Ramos (cell line): Measurements from ENCODE around the gene NXPE2.
"Not testable (repeated sequence)": the region's sequence is repeated elsewhere in the genome, so short reads cannot be mapped to it uniquely, and the experiment has no call there.

Experiments used
- in situ Hi-C: fragments of 300-500 bp; cut with MboI; formaldehyde crosslinking; loops from one replicate; pipeline ENCODE4 v1.14.3; 2022; ENCODE audit warnings: low sequenced_read_pairs; ENCODE audit not compliant: unreplicated experiment

NXPE2 gene

DNA sequence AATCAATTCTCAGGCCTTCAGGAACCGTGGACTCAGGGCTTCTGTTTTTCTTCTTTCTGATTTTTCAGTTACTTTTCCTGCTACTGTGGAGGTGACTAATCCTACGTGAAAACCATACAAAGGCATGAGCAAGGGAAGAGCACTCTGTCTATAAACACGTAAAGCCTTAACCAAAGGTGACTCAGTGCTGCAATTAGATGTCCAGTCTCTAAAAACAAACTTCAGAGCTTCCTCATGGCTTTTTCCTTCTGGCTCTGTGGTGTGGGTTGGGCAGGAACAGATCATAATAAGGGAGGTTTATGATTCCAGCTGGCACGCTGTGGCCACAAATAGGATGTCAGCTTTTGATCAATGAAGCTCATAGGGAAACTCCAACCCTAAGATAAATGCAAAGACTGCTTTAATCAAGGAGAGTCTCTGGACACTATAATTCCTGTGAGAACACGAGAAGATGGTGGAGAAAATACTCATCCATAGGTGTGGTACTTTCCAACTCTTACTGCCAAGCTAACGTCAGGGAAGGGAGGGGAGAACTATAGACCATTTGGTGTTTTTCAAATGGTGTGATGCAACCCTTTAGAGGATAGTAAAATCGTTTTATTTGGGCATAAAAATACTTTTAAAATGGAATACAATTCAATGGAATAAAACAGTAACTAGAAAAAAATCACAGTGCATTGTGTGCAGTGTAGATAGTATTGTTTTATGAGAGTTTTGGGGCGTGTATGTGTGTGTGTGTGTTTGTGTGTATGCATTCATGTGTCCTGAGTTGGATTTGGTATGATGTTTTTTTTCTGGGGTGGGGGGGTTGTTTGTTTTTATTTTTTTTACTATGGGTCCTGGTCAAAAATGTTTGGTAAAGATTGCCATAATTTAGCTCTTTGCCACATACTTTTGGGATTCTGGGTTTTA lies at the start of gene NXPE2:
TSS of gene NXPE2 (plus strand) at position 403 of the 912 bp plus-strand sequence. CDS start at position 452, 49 bp downstream.
- in situ Hi-C loops, result no loop called here

DNA sequence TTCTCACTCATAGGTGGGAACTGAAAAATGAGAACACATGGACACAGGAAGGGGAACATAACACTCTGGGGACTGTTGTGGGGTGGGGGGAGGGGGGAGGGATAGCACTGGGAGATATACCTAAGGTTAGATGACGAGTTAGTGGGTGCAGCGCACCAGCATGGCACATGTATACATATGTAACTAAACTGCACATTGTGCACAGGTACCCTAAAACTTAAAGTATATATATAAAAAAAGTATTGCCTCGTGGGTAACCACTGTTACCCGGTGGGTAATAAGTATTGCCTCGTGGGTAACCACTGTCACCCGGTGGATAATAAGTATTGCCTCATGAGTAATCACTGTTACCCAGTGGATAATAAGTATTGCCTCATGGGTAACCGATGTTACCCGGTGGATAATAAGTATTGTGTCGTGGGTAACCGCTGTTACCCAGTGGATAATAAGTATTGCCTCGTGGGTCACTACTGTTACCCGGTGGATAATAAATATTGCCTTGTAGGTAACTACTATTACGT lies 46.8 kb upstream of the NXPE2 start:
- in situ Hi-C loops, result not testable (repeated sequence)

DNA sequence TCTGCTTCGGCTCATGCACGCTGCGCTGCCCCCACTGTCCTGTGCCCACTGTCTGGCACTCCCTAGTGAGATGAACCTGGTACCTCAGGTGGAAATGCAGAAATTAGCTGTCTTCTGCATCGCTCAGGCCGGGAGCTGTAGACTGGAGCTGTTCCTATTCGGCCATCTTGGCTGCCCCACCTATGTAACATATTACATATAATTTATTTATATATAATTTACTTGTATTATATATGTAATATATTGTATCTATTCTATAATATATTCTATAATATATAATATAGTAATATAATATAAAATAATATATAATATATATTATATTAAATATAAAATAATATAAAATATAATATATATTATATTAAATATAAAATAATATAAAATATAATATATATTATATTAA lies 38.9 kb upstream of the NXPE2 start:
- in situ Hi-C loops, result not testable (repeated sequence)

DNA sequence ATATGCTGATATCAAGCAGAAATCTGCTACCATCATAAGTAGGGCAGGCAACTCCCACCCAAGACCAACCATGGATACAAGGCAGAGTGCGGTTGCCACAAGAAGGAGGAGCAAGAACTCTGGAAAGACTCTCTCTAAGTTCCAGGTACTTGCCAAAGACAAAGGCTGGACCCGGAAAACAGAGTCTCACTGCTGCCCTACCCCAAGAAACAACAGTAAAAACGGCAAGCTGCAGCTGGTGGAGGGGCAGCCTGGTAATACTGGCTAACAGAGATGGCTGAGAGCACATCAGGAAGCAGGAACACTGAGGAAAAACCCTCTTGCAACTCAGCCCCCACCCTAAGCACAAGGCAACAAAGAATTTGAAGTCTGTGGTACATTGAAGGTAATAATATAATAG lies 27.7 kb upstream of the NXPE2 start:
- in situ Hi-C loops, result no loop called here

DNA sequence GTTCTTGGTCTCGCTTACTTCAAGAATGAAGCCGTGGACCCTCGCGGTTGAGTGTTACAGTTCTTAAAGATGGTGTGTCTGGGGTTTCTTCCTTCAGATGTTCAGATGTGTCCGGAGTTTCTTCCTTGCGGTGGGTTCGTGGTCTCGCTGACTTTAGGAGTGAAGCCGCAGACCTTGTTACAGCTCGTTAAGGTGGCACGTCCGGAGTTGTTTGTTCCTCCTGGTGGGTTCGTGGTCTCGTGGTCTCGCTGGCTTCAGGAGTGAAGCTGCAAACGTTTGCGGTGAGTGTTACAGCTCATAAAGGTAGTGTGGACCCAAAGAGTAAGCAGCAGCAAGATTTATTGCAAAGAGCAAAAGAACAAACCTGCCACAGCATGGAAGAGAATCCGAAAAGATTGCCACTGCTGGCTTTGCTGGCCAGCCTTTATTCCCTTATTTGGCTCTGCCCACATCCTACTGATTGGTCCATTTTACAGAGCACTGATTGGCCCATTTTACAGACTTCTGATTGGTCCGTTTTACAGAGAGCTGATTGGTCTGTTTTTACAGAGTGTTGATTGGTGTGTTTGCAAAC lies 27.1 kb upstream of the NXPE2 start:
- in situ Hi-C loops, result no loop called here

DNA sequence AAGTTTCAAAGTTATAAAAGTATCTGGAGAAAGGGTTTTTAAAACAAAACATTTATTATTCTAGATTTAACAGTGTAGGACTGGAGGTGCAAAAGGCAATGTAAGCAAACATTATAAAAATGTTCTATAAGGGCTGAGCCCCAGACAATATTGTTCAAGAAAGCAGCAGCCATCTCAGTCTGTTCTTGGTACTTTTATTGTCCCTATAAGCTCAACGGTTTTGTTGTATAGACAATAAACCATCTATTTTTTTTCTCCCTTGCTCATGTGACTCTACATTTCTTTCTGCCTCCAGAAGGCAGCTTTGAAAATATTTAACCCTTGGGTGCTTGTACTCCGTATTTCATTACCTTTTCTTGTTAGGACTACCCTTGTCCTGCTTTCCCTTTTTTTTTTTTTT lies 25.2 kb upstream of the NXPE2 start:
- in situ Hi-C loops, result no loop called here

DNA sequence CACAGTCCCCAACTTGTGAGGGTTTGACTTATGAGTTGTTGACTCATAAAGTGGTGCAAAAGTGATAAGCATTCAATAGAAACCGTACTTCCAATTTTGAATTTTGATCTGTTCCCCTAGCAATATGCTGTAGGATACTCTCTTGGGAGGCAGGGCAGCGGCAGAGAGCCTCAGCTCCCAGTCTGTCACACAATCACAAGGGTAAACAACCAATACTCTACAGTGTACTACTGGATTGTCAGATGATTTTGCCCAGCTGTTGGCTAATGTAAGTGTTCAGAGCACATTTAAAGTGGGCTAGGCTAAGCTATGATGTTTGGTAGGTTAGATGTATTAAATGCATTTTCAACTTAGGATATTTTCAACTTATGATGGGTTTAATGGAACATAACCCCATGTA lies 13.7 kb upstream of the NXPE2 start:
- in situ Hi-C loops, result no loop called here

DNA sequence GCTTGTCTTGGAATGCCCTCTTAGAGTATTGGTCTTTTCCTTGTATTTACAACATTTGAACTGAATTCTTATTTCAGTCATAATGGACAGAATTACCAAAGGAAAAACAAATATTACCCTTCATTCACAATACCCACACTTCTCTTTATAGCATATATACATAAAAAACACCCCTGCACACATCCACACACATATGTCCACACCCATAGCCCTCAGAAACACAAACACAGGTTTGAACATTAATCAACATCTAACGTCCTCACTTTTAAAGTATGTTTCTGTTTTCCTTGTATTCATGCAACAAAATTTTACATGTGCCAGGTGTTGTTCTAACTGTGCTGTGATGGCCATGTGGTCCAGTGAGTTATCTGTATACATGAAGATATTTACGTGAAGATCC lies 11.6 kb upstream of the NXPE2 start:
- in situ Hi-C loops, result no loop called here

DNA sequence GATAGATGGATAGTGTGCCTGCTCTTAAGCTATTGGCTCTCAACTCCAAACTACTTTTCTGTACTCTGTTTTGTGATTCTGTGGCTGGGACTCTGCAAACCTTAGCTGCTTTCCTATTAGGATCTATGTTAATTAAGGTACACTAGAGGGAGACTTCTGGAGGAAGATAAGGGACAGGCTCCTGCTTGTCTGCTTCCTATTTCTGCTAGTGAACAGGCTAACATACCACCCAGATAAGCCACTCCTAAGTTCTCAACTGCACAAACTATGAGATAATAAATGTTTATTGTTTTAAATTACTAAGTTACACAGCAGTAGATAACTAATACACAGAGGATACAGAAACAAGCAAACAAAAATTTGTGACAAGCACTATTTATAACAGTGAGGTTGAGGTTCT lies 10.2 kb upstream of the NXPE2 start:
- in situ Hi-C loops, result no loop called here

DNA sequence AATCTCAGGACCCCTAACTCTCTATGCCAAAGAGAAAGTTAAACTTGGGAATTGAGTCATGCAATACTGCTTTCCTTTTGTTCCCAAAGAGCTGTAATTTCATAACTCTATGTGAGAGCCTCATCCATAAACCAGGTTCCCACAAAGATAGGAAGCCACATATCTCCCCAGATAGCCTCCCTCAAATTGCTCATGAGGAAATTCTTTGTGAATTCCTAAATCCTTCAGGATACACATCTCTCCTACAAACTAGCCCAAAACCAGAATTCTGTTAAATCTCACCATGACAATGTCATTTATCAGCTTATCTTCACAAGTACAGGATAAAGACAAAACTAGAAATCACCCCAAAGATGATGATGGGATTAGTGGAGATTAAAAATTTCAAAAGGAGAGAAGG lies 4.7 kb upstream of the NXPE2 start:
- in situ Hi-C loops, result no loop called here

DNA sequence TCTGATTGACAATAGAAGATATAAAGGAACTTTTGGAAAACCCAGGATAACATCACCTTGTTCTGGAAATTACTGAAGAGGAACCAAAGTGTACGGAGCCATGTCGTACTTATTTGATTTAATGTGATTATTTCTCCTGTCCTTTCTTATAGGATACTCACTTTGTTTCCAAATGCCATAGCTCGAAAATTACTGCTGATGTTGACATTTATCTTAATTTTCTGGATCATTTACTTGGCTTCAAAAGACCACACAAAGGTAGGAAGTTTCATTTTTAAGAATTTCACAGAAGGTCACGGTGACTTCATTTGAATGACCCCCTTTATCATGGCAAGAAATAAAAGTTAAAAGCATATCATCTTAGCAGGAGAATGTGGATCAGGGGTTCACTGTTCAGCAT lies 1.2 kb downstream of the NXPE2 start:
- in situ Hi-C loops, result no loop called here

DNA sequence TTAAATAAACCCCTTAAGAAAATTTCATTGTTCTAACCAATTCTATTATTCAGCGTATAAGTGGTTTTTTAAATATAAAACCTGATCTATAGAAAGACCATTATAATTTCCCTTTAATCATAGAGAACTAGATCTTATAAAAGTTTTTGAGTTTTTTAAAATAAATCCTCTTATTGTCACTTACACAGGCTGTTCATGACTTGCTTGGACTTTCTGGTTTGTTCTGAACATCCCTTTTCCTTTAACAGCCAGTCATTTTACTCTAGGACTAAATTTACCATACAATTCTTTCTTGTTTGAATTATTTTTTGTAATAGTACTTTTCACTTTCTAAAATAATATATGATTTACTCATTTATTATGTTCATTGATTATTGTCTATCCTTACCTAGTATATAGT lies 4.7 kb downstream of the NXPE2 start:
- in situ Hi-C loops, result no loop called here

DNA sequence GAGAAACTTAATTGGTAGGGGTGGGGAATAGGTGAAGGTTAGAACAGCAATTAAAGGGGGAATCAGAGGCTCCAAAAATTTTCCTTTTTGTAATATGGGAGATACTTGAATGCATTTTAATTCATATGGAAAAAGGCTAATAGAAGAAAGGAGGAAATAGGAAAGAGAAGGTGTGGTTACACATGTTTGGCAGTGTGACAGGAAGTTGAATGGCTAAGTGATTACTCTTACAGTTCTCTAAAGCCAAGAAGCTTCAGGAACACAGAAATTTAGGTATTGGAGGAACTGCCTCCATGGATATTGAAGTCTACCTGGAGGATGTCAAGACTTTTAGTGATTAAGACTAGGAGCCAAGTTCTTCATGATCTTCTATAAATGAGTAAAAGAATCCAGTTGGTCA lies 6.3 kb downstream of the NXPE2 start:
- in situ Hi-C loops, result no loop called here

DNA sequence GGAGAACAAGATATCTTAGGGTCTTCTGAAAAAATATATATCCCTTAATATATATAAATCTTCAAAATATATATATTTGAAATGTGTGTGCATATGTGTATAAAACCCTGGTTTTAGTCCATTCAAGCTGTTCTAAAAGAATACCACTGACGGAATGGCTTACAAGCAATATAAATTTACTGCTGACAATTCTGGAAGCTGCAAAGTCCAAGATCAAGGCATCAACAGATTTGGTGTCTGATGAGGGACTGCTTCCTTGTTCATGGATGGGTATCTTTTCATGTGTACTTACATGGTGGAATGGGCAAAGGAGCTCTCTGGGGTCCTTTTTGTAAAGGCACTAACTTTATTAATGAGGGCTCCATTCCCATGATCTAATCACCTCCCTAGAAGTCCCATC lies 6.8 kb downstream of the NXPE2 start:
- in situ Hi-C loops, result no loop called here

DNA sequence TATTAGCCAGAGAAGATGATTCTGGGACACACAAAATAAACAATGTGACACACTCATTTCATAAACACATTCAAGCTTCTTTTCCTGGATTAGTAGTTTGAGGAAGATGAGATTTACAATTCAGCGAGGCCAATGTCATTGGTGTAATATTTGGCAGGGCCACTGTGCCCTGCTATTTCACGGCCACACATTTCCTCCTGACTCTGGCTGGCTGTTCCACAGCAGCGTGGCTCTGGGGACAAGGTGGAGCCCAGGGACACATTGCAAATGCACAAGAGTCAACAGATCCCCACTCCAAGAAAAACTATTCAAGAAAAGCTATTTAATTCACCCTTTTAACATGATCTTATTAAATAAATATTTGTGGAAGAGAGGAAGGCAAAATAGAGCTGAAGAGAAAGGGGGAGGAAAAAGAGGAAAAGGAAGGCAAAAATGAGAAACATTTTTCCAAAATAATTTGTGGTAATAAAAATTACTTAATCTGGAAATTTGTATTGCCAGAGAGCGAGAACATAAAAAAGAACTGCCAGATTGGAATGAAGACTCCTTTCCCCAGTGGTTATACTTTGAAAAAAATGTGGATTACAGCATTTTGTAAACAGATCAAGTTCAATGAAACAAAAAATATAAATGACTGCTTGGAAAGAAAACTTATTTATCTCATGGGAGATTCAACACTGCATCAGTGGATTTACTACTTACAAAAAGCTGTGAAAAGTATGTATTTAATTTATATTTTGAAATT lies 27.1 kb downstream of the NXPE2 start:
- in situ Hi-C loops, result no loop called here

DNA sequence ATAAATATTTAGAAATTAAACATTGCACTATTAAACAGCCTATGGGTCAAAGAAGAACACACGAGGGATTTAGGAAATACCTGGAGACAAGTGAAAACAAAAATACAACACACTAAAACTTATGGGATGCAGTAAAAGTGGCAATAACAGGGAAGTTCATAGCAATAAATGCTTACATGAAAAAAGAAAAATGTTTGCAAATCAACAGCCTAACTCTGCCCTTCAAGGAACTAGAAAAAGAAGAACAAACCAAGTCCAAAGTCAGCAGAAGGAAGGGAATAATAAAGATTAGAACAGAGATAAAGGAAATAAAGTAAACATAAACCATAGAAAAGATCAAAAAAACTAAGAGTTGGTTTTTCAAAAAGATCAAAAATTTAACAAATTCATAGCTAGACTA lies 31.6 kb downstream of the NXPE2 start:
- in situ Hi-C loops, result no loop called here

DNA sequence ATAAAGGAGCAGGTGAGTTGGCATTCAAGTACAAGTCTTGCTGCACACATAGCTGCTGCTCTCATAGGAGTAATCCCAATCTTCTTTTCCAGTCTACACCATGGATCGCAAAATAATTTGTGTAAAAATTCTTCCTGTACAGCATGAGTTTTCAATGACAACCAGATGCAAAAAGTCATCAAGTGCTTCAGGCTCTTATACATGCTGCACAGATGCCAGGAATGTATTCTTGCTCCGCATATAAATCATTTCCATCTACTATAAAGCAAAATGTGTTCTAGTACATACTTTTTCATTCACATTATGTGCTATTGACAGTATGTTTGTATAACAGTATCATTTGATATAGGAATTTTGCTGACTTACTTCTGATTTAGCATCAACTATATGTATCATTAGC lies 35.4 kb downstream of the NXPE2 start:
- in situ Hi-C loops, result no loop called here

DNA sequence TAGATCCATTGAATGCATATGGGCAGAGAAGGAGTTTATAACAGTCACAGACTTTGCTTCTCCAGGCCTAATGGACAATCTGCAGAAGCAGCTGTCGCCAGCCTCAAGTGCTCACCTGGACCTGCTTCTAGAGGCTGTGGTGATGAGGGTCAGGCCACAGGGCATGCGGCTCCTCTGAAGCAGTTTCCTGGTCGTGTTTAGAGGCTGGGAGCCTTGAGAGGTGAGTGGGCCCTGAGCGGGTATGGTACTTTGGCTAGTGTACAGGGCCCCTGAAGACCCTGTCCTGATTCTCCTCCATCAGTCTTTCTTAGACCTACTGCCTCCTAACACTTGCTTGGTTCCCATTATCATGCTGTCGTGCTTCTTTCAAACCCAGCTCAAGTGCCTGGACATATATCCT lies 41.2 kb downstream of the NXPE2 start:
- in situ Hi-C loops, result no loop called here

DNA sequence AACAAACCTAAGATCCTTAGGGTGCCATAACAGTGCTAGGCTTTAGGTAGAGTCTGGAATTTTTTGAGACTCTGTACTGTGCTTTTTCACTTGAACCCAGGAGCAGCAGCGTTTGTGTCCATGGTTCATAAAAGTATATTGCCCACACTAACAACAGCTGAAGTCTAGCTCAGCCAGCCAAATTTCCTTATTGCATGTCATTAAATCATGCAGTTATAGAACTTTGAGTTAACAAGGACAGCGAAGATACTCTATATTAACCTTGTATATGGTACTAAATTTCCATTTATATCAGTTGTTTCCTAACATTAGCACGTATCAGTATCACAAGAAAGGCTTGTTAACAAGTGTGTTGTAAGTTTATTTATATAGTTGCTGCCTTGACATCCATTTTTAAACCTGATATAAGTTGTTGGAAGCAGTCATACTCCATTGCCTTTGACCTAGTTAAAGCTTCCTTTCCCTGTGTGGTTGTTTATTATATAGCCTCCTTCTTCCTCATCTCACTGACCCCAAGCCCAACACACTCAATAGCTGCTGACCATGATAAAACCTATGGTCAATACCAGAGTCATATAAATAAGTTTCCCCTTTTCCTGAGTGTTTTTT lies 46.7 kb downstream of the NXPE2 start:
- in situ Hi-C loops, result no loop called here

DNA sequence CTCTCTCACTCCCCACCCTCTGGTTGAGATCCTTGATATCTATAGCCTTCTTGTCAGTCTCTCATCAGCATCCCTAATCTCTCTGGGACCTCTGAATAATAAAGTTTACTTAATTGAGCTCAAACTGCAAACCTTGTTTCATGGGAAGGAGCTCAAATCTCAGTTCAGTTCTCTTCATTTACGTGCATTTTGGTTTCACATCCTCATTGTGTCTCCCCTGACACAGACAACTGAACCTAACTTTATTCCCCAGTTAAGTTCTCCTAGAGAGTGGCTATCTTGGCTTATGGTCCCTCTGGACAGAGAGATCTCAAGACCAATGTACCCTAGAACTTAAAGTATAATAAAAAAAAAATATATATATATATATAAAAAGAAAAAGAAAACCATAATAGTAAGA lies 47.3 kb downstream of the NXPE2 start:
- in situ Hi-C loops, result no loop called here

DNA sequence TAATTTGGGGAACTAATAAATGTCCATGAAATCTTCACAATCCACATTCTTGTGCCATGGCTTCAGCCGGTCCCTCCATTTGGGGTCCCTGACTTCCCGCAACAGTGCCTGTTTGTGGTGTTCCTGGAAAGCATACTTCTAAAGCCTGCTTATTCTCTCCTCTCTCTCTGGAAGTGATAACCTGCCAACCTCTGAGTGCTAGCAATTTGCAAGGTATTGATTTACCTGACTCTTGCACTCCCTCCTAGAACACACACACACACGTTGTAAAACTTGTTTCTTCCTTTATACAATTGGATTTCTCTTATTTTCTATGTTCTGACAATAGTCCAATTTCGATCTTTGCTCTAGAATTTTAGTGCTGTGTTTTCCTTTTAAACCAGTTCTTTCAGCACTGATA lies 58.5 kb downstream of the NXPE2 start:
- in situ Hi-C loops, result no loop called here
